H9 (cell line): Measurements from ENCODE around the gene SEPTIN3. TPM values are rescaled to one million over a fixed set of nuclear protein-coding genes. Genes with fewer than 3 reads are reported as not detected.

Experiments used
- DNase-seq: peaks from one replicate; pipeline ENCODE4 v3.0.0-alpha.2; 2017
- H2AFZ ChIP-seq: one replicate; pipeline ENCODE4 v1.6.1; 2013; ENCODE audit warnings: mild to moderate bottlenecking, low read length, control low read depth, moderate library complexity
- H2AK5ac ChIP-seq: 2 replicates; pipeline ENCODE4 v1.6.1; 2013; ENCODE audit warnings: low read length, control low read depth, mixed read lengths; ENCODE audit not compliant: insufficient read length
- H2BK120ac ChIP-seq: one replicate; pipeline ENCODE4 v1.6.1; 2013; ENCODE audit warnings: low read depth, mild to moderate bottlenecking, low read length, control low read depth, inconsistent platforms; ENCODE audit not compliant: poor library complexity, severe bottlenecking
- H2BK12ac ChIP-seq: 2 replicates; pipeline ENCODE4 v1.6.1; 2013; ENCODE audit warnings: low read length, control low read depth, mixed read lengths, low read depth; ENCODE audit not compliant: insufficient read length
- H2BK15ac ChIP-seq: 2 replicates; pipeline ENCODE4 v1.6.1; 2013; ENCODE audit warnings: low read depth, low read length, control low read depth
- H2BK20ac ChIP-seq: one replicate; pipeline ENCODE4 v1.6.1; 2013; ENCODE audit warnings: low read depth, mild to moderate bottlenecking, low read length, control low read depth, inconsistent platforms; ENCODE audit not compliant: poor library complexity, severe bottlenecking
- H2BK5ac ChIP-seq: 2 replicates; pipeline ENCODE4 v1.6.1; 2013; ENCODE audit warnings: low read length, control low read depth, mixed read lengths; ENCODE audit not compliant: insufficient read length
- H3K14ac ChIP-seq: 2 replicates; pipeline ENCODE4 v1.6.1; 2013; ENCODE audit warnings: low read length, control low read depth; ENCODE audit not compliant: insufficient read depth
- H3K18ac ChIP-seq: 2 replicates; pipeline ENCODE4 v1.6.1; 2013; ENCODE audit warnings: low read depth, mild to moderate bottlenecking, mixed read lengths, low read length, control low read depth; ENCODE audit not compliant: insufficient read length
- H3K23ac ChIP-seq: 2 replicates; pipeline ENCODE4 v1.6.1; 2013; ENCODE audit warnings: low read length, control low read depth, mixed read lengths, low read depth; ENCODE audit not compliant: insufficient read length
- H3K23me2 ChIP-seq: 2 replicates; pipeline ENCODE4 v1.6.1; 2013; ENCODE audit warnings: low read depth, mild to moderate bottlenecking, mixed read lengths, low read length, control low read depth; ENCODE audit not compliant: insufficient read length, poor library complexity, severe bottlenecking
- H3K27ac ChIP-seq: 2 replicates; pipeline ENCODE4 v1.5.1; 2013; ENCODE audit warnings: low read length, control low read depth, mixed read lengths, low read depth; ENCODE audit not compliant: insufficient read length
- H3K27me3 ChIP-seq: 2 replicates; pipeline ENCODE4 v1.6.1; 2013; ENCODE audit warnings: low read length, control low read depth, inconsistent platforms; ENCODE audit not compliant: insufficient read depth
- H3K4ac ChIP-seq: 2 replicates; pipeline ENCODE4 v1.6.1; 2013; ENCODE audit warnings: low read depth, mild to moderate bottlenecking, control low read depth, inconsistent platforms, low read length, moderate library complexity
- H3K4me1 ChIP-seq: 2 replicates; pipeline ENCODE4 v1.6.1; 2013; ENCODE audit warnings: low read length, control low read depth, inconsistent platforms; ENCODE audit not compliant: insufficient read depth
- H3K4me2 ChIP-seq: 2 replicates; pipeline ENCODE4 v1.6.1; 2013; ENCODE audit warnings: low read length, control low read depth, mixed read lengths; ENCODE audit not compliant: insufficient read length, insufficient read depth
- H3K56ac ChIP-seq: 2 replicates; pipeline ENCODE4 v1.6.1; 2013; ENCODE audit warnings: low read depth, mild to moderate bottlenecking, mixed read lengths, low read length, control low read depth; ENCODE audit not compliant: insufficient read length
- H3K79me1 ChIP-seq: 2 replicates; pipeline ENCODE4 v1.6.1; 2013; ENCODE audit warnings: low read depth, mild to moderate bottlenecking, moderate library complexity, low read length, control low read depth, inconsistent platforms; ENCODE audit not compliant: insufficient read depth, poor library complexity, severe bottlenecking
- H3K79me2 ChIP-seq: 2 replicates; pipeline ENCODE4 v1.6.1; 2013; ENCODE audit warnings: low read length, control low read depth, inconsistent platforms; ENCODE audit not compliant: insufficient read depth
- H3K9ac ChIP-seq: 2 replicates; pipeline ENCODE4 v1.6.1; 2013; ENCODE audit warnings: low read length, control low read depth, mixed read lengths; ENCODE audit not compliant: insufficient read length; ENCODE audit errors: extremely low read depth
- H3K9me3 ChIP-seq: one replicate; pipeline ENCODE4 v1.6.1; 2013; ENCODE audit warnings: low read depth, low read length, inconsistent platforms; ENCODE audit not compliant: control insufficient read depth
- H3T11ph ChIP-seq: one replicate; pipeline ENCODE4 v1.6.1; 2013; ENCODE audit warnings: mild to moderate bottlenecking, low read length, control low read depth, inconsistent platforms
- H4K20me1 ChIP-seq: one replicate; pipeline ENCODE4 v1.6.1; 2013; ENCODE audit not compliant: control insufficient read depth, insufficient read length, insufficient read depth
- H4K5ac ChIP-seq: 2 replicates; pipeline ENCODE4 v1.6.1; 2013; ENCODE audit warnings: low read depth, mild to moderate bottlenecking, mixed read lengths, low read length, control low read depth; ENCODE audit not compliant: insufficient read length
- H4K8ac ChIP-seq: replicated peaks from 2 replicates; pipeline ENCODE4 v1.6.1; 2013; ENCODE audit warnings: low read length, control low read depth, mixed read lengths, low read depth; ENCODE audit not compliant: insufficient read length
- H4K91ac ChIP-seq: 2 replicates; pipeline ENCODE4 v1.6.1; 2013; ENCODE audit warnings: low read depth, mild to moderate bottlenecking, moderate library complexity, mixed read lengths, low read length, control low read depth; ENCODE audit not compliant: insufficient read length
- H3K27ac Mint-ChIP-seq, 3 experiments: 2 replicates in 2 of 3; 3 replicates in 1 of 3; pipeline ENCODE4 v1.8.0; 2020 to 2021; ENCODE audit warnings: mixed read lengths in 3 of 3, mild to moderate bottlenecking in 1 of 3, moderate library complexity in 1 of 3
- H3K27me3 Mint-ChIP-seq: 2 replicates; pipeline ENCODE4 v1.8.0; 2021; ENCODE audit warnings: low read depth, mild to moderate bottlenecking, moderate library complexity, mixed read lengths
- H3K36me3 Mint-ChIP-seq, 3 experiments: 2 replicates in 2 of 3; 3 replicates in 1 of 3; pipeline ENCODE4 v1.8.0; 2020 to 2021; ENCODE audit warnings: low read depth in 3 of 3, mixed read lengths in 3 of 3; ENCODE audit not compliant: insufficient read depth in 1 of 3
- H3K4me1 Mint-ChIP-seq, 2 experiments: 2 replicates each; pipeline ENCODE4 v1.8.0; 2020; ENCODE audit warnings: mixed read lengths in 2 of 2
- H3K4me3 Mint-ChIP-seq, 2 experiments: 2 replicates in 1 of 2; 3 replicates in 1 of 2; pipeline ENCODE4 v1.8.0; 2020 to 2021; ENCODE audit warnings: mild to moderate bottlenecking in 2 of 2, mixed read lengths in 2 of 2, moderate library complexity in 1 of 2
- H3K9me3 Mint-ChIP-seq, 2 experiments: 2 replicates in 1 of 2; 3 replicates in 1 of 2; pipeline ENCODE4 v1.8.0; 2020; ENCODE audit warnings: mild to moderate bottlenecking in 2 of 2, mixed read lengths in 2 of 2, moderate library complexity in 1 of 2
- WGBS: extraction: QIAGEN DNeasy Blood & Tissue Kit; methylation state at CpG from one replicate; pipeline ENCODE4 v1.1.7; 2013; ENCODE audit warnings: missing lambda C conversion rate, low lambda C conversion rate, mixed read lengths; ENCODE audit not compliant: insufficient read length; ENCODE audit errors: extremely low coverage; 5-methylcytosine and 5-hydroxymethylcytosine counted together
- total RNA-seq: library from RNA; stranded (reverse); gene quantifications from 2 replicates; pipeline ENCODE4 v1.2.1, GENCODE V29; 2021
- TF ChIP-seq, protein P1 (sequence below): fragments of 200-600 bp; sonication (generic); conservative IDR thresholded peaks from 3 replicates; pipeline ENCODE4 v1.8.0; 2021; ENCODE audit warnings: antibody characterized with exemption, mild to moderate bottlenecking

Gene SEPTIN3
- total RNA-seq, 1 experiment from 2014 or later, result 33.3 TPM

DNA sequence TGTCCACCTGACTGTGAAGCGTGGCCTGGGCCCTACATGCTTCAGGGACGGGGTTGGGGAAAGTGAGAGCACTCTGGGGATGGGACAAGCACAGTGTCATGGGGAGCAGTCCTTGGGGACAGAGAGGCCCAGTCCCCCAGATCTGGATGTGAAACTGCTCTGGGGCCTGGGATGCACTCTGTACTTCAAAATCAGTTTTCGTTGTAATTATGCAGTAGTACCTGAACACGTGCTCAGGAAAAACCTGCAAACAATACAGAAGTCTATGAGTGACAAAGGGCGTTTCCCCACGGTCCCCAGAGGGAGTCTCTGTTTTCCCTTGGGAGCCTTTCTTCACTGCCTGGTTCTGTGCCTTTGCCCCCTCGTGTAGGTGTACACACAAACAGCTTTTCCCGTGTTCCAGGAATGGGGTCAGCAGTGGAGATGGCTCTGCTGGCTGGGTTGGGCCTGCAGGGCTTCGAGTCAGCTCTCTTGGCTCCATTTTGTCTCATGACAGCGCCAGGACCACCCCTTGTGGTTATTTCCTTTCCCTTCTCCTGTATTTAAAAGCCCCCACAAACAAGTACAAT, 37.5 kb upstream of the SEPTIN3 start:
- Mint-ChIP-seq H3K27ac (no peak overlapping the region), H3K4me1 (peaks cover 17 to 21% of the 10 kb centered on the region in 2 experiments), H3K4me3 (no peak overlapping the region), H3K36me3 (peaks cover 0 to 10% (median 8%) of the 10 kb centered on the region in 3 experiments; a peak in 4 of 7 replicates), H3K27me3 (peaks cover 31% of the 10 kb centered on the region), H3K9me3 (no peaks in the 10 kb centered on the region)
- H4K20me1 ChIP-seq, result no peaks in the 10 kb centered on the region
- no peak overlapping the region for H2BK12ac ChIP-seq
- no peaks in the 10 kb centered on the region for H3K79me1 ChIP-seq
- H3T11ph ChIP-seq, result no peak overlapping the region
- no peak overlapping the region for H4K5ac ChIP-seq
- no peaks in the 10 kb centered on the region for H3K27me3 ChIP-seq
- no peak overlapping the region for H3K56ac ChIP-seq
- H4K91ac ChIP-seq, result no peak overlapping the region
- no peak overlapping the region for H4K8ac ChIP-seq
- no peaks in the 10 kb centered on the region for H3K23me2 ChIP-seq
- no peak overlapping the region for H2BK5ac ChIP-seq
- H3K9me3 ChIP-seq, result no peaks in the 10 kb centered on the region
- no peak overlapping the region for H3K27ac ChIP-seq
- H3K14ac ChIP-seq, result no peak overlapping the region
- no peak overlapping the region for H3K23ac ChIP-seq
- no peak overlapping the region for H3K9ac ChIP-seq
- H3K4me2 ChIP-seq, result no peak overlapping the region
- H2BK120ac ChIP-seq, result no peak overlapping the region
- no peak overlapping the region for H3K18ac ChIP-seq
- H3K4ac ChIP-seq, result no peak overlapping the region
- no peaks in the 10 kb centered on the region for H3K4me1 ChIP-seq
- no peak overlapping the region for H2AFZ ChIP-seq
- no CpG with 5 or more reads among the region's 10 CpGs for WGBS
- DNase-seq, result no peak
- H2BK20ac ChIP-seq, result no peak overlapping the region
- no peak overlapping the region for H2BK15ac ChIP-seq
- TF ChIP-seq, protein P1, sequence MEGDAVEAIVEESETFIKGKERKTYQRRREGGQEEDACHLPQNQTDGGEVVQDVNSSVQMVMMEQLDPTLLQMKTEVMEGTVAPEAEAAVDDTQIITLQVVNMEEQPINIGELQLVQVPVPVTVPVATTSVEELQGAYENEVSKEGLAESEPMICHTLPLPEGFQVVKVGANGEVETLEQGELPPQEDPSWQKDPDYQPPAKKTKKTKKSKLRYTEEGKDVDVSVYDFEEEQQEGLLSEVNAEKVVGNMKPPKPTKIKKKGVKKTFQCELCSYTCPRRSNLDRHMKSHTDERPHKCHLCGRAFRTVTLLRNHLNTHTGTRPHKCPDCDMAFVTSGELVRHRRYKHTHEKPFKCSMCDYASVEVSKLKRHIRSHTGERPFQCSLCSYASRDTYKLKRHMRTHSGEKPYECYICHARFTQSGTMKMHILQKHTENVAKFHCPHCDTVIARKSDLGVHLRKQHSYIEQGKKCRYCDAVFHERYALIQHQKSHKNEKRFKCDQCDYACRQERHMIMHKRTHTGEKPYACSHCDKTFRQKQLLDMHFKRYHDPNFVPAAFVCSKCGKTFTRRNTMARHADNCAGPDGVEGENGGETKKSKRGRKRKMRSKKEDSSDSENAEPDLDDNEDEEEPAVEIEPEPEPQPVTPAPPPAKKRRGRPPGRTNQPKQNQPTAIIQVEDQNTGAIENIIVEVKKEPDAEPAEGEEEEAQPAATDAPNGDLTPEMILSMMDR, result no peak
- no peaks in the 10 kb centered on the region for H3K79me2 ChIP-seq
- H2AK5ac ChIP-seq, result no peak overlapping the region
